ENCODE data around the gene RIF1.

RIF1 gene

DNA sequence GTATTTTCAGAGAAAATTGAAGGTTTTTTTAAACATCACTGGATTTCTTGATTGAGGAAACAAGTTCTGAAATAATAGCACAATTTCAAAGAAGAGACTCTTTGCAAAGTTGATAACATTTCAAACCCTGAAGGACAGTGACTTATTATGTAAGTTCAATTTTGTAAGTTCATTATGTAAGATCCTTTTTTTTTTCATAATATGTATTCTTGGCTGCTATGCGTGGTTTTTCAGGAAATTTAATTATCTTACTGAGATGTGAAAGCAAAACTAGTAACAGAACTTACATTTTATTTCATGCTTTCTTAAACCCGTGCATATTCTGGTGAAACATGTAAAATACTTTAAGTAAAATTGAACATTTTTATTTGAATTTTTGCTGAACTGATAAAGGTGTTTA is 65.4 kb downstream of the RIF1 start:
- no peak for TF ChIP-seq EGR1 (IDR thresholded peaks at IDR 0.05)
- no peak for TF ChIP-seq NFIC (IDR thresholded peaks at IDR 0.05)

DNA sequence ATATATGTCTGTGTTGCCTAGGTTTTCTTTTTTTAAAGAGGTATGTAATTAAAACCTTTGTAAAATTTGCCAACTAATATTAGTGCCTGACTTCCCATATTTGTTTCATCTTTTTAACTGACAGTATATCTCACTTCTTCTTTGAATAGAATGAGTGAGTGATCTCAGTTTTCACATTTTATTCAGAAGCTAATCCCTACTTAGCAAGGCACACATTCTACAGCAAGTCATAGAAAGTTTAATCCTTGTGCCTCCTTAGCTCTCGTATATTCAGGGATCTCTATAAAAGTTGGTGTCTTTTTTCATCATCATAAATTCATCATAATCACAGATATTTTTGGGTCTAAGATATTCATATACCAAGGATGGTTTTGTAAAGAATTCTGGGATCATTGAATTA is 66.6 kb downstream of the RIF1 start:
- TF ChIP-seq TAF1 (IDR thresholded peaks at IDR 0.05; ENCODE audit: low read depth) (no peak), ZBTB7A (IDR thresholded peaks at IDR 0.05; ENCODE audit: low read depth) (no peak), RAD21 (IDR thresholded peaks at IDR 0.05; ENCODE audit: low read depth) (no peak), YY1 (IDR thresholded peaks at IDR 0.05; ENCODE audit: low read depth) (no peak), CEBPB (IDR thresholded peaks at IDR 0.05) (no peak), EGR1 (IDR thresholded peaks at IDR 0.05) (no peak), NFIC (IDR thresholded peaks at IDR 0.05) (no peak), CREB1 (IDR thresholded peaks at IDR 0.05; ENCODE audit: low read depth) (no peak), EP300 (IDR thresholded peaks at IDR 0.05; ENCODE audit: borderline replicate concordance) (no peak), FOXM1 (IDR thresholded peaks at IDR 0.05; ENCODE audit: borderline replicate concordance, low read depth) (no peak), TEAD4 (IDR thresholded peaks at IDR 0.05) (no peak), TCF12 (IDR thresholded peaks at IDR 0.05; ENCODE audit: low read depth) (no peak)
- TF ChIP-seq, protein P1, sequence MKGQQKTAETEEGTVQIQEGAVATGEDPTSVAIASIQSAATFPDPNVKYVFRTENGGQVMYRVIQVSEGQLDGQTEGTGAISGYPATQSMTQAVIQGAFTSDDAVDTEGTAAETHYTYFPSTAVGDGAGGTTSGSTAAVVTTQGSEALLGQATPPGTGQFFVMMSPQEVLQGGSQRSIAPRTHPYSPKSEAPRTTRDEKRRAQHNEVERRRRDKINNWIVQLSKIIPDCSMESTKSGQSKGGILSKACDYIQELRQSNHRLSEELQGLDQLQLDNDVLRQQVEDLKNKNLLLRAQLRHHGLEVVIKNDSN (IDR thresholded peaks at IDR 0.05): no peak
- TF ChIP-seq, protein P2, sequence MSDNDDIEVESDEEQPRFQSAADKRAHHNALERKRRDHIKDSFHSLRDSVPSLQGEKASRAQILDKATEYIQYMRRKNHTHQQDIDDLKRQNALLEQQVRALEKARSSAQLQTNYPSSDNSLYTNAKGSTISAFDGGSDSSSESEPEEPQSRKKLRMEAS (IDR thresholded peaks at IDR 0.05): no peak
- TF ChIP-seq, protein P3, sequence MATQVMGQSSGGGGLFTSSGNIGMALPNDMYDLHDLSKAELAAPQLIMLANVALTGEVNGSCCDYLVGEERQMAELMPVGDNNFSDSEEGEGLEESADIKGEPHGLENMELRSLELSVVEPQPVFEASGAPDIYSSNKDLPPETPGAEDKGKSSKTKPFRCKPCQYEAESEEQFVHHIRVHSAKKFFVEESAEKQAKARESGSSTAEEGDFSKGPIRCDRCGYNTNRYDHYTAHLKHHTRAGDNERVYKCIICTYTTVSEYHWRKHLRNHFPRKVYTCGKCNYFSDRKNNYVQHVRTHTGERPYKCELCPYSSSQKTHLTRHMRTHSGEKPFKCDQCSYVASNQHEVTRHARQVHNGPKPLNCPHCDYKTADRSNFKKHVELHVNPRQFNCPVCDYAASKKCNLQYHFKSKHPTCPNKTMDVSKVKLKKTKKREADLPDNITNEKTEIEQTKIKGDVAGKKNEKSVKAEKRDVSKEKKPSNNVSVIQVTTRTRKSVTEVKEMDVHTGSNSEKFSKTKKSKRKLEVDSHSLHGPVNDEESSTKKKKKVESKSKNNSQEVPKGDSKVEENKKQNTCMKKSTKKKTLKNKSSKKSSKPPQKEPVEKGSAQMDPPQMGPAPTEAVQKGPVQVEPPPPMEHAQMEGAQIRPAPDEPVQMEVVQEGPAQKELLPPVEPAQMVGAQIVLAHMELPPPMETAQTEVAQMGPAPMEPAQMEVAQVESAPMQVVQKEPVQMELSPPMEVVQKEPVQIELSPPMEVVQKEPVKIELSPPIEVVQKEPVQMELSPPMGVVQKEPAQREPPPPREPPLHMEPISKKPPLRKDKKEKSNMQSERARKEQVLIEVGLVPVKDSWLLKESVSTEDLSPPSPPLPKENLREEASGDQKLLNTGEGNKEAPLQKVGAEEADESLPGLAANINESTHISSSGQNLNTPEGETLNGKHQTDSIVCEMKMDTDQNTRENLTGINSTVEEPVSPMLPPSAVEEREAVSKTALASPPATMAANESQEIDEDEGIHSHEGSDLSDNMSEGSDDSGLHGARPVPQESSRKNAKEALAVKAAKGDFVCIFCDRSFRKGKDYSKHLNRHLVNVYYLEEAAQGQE (IDR thresholded peaks at IDR 0.05; ENCODE audit: low read depth): no peak

DNA sequence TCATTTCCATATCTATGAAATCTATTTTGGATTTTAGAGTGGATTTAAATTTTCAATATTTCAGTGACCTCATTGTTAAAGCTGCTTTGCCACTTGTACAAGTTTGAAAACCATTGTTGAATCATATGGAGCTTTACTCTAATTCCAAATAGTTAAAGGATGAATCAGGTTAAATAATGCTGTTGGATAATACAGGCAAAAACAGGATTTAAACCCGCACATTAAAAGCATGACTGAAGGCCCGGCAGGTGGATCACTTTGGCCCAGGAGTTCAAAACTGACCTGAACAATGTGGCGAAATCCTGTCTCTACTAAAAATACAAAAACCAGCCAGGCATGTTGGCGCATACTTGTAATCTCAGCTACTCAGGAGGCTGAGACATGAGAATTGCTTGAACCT is 68.3 kb downstream of the RIF1 start:
- TF ChIP-seq CEBPB (IDR thresholded peaks at IDR 0.05) (no peak), TCF12 (IDR thresholded peaks at IDR 0.05; ENCODE audit: low read depth) (no peak), EP300 (IDR thresholded peaks at IDR 0.05; ENCODE audit: borderline replicate concordance) (no peak), FOXM1 (IDR thresholded peaks at IDR 0.05; ENCODE audit: borderline replicate concordance, low read depth) (no peak), ZBTB7A (IDR thresholded peaks at IDR 0.05; ENCODE audit: low read depth) (no peak), EGR1 (IDR thresholded peaks at IDR 0.05) (no peak), TEAD4 (IDR thresholded peaks at IDR 0.05) (no peak)
- TF ChIP-seq, protein P2 (IDR thresholded peaks at IDR 0.05): no peak
- TF ChIP-seq, protein P3 (IDR thresholded peaks at IDR 0.05; ENCODE audit: low read depth): no peak
- TF ChIP-seq, protein P1 (IDR thresholded peaks at IDR 0.05): no peak

DNA sequence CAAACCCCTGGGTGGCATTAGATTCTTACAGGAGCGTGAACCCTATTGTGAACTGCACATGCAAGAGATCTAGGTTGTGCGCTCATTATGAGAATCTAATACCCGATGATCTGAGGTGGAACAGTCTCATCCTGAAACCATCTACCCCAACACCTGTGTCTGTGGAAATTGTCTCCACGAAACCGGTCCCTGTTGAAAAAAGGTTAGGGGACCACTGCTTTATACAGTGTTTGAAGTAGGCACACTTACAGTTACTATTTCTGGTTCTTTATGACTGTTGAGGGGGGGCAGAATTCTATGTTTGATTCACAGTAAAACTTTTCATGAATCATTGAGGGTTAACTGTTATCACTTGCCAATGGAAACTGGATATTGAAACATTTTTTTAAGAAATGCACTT is 72.0 kb downstream of the RIF1 start:
- TF ChIP-seq RAD21 (IDR thresholded peaks at IDR 0.05; ENCODE audit: low read depth): no peak
- no peak for TF ChIP-seq EP300 (IDR thresholded peaks at IDR 0.05; ENCODE audit: borderline replicate concordance)
- no peak for TF ChIP-seq EGR1 (IDR thresholded peaks at IDR 0.05)
- TF ChIP-seq YY1 (IDR thresholded peaks at IDR 0.05; ENCODE audit: low read depth): no peak
- TF ChIP-seq ZBTB7A (IDR thresholded peaks at IDR 0.05; ENCODE audit: low read depth): no peak

DNA sequence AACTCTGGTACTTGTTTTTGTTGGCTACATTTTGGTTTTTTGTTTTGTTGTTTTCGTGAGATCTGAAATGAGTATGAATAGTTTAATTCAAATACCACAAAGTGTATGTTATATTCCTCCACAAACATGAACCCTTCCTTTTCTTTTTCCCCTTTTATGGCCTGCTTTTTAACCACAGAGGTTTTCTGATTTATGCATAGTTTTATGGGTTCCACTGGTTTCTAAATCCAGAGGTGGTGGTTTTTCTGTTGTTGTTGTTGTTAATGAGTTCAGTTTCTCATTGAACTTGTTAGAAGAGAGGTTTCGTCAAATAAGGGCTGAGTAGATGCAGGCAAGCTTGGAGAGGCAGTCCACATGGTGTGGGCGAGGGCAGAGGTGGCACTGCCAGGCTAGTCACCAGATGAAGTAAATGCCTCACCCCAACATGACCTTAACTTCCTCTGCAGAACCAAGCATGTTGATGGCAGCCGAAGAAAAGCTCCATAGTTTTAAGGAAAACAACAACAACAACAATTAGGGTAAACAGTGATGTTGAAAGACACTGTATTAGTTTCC is 72.5 kb downstream of the RIF1 start:
- TF ChIP-seq ZBTB7A (IDR thresholded peaks at IDR 0.05; ENCODE audit: low read depth) (no peak), TCF12 (IDR thresholded peaks at IDR 0.05; ENCODE audit: low read depth) (no peak), CEBPB (IDR thresholded peaks at IDR 0.05) (no peak), RAD21 (IDR thresholded peaks at IDR 0.05; ENCODE audit: low read depth) (no peak), TEAD4 (IDR thresholded peaks at IDR 0.05) (no peak), CREB1 (IDR thresholded peaks at IDR 0.05; ENCODE audit: low read depth) (no peak), TAF1 (IDR thresholded peaks at IDR 0.05; ENCODE audit: low read depth) (no peak), NFIC (IDR thresholded peaks at IDR 0.05) (no peak), FOXM1 (IDR thresholded peaks at IDR 0.05; ENCODE audit: borderline replicate concordance, low read depth) (no peak)
- TF ChIP-seq, protein P1 (IDR thresholded peaks at IDR 0.05): no peak
- TF ChIP-seq, protein P2 (IDR thresholded peaks at IDR 0.05): no peak
- TF ChIP-seq, protein P3 (IDR thresholded peaks at IDR 0.05; ENCODE audit: low read depth): no peak

Measured in Ishikawa (cell line).